ENCODE measurements around the gene PTK6. TPM values are rescaled to one million over a fixed set of nuclear protein-coding genes. Genes with fewer than 3 reads are reported as not detected.

PTK6 gene
- total RNA-seq, 2 donors from 2014 or later: 0.22 TPM; not detected in 1

GRCh38 chr20:63493563-63494020, 43.6 kb downstream of the PTK6 start:
- no peak for DNase-seq
- H3K27ac Mint-ChIP-seq: no peak overlapping the region
- Histone ChIP-seq H3K27me3 (ENCODE audit: control insufficient read depth, insufficient read depth, low read length, poor library complexity, severe bottlenecking) (peaks cover 39% of the 10 kb centered on the region), H3K9ac (ENCODE audit: extremely low read depth, low read length, poor library complexity, severe bottlenecking) (no peak overlapping the region), H3K4me1 (ENCODE audit: control insufficient read depth, insufficient read depth, low read length) (no peaks in the 10 kb centered on the region), H3K36me3 (ENCODE audit: control insufficient read depth, insufficient read depth, low read length) (no peaks in the 10 kb centered on the region), H3K27ac (ENCODE audit: low read depth, low read length) (no peak overlapping the region), H3K9me3 (ENCODE audit: control insufficient read depth, low read length) (no peaks in the 10 kb centered on the region), H3K4me3 (ENCODE audit: low read length) (no peak overlapping the region)
- H3K27me3 Mint-ChIP-seq (ENCODE audit: insufficient read depth): peaks cover 47% of the 10 kb centered on the region
- peaks cover 7% of the 10 kb centered on the region for H3K36me3 Mint-ChIP-seq (ENCODE audit: low read depth)
- 83 to 90% methylated on average over 4 to 13 of the region's 13 CpGs for WGBS, 2 experiments (ENCODE audit: insufficient coverage in 1 of 2, insufficient read length in 1 of 2)
- H3K4me3 Mint-ChIP-seq: no peak overlapping the region
- TF ChIP-seq CTCF (conservative IDR thresholded peaks at IDR 0.05): no peak
- H3K4me1 Mint-ChIP-seq: no peaks in the 10 kb centered on the region
- no peaks in the 10 kb centered on the region for H3K9me3 Mint-ChIP-seq

- Histone ChIP-seq H3K4me3 (ENCODE audit: low read length) (no peak overlapping the region), H3K36me3 (ENCODE audit: control insufficient read depth, insufficient read depth, low read length) (no peaks in the 10 kb centered on the region), H3K9me3 (ENCODE audit: control insufficient read depth, low read length) (no peaks in the 10 kb centered on the region), H3K9ac (ENCODE audit: extremely low read depth, low read length, poor library complexity, severe bottlenecking) (no peak overlapping the region), H3K27me3 (ENCODE audit: control insufficient read depth, insufficient read depth, low read length, poor library complexity, severe bottlenecking) (peaks cover 35% of the 10 kb centered on the region), H3K27ac (ENCODE audit: low read depth, low read length) (no peak overlapping the region), H3K4me1 (ENCODE audit: control insufficient read depth, insufficient read depth, low read length) (no peaks in the 10 kb centered on the region)
- 95 to 99% methylated on average over 14 of the region's 14 CpGs for WGBS, 2 experiments (ENCODE audit: insufficient coverage in 1 of 2, insufficient read length in 1 of 2)
- no peak for TF ChIP-seq CTCF (conservative IDR thresholded peaks at IDR 0.05)
- DNase-seq: no peak
- peaks cover 44% of the 10 kb centered on the region for H3K27me3 Mint-ChIP-seq (ENCODE audit: insufficient read depth)
- H3K36me3 Mint-ChIP-seq (ENCODE audit: low read depth): peaks cover 7% of the 10 kb centered on the region
- H3K9me3 Mint-ChIP-seq: no peaks in the 10 kb centered on the region
- H3K4me1 Mint-ChIP-seq: no peaks in the 10 kb centered on the region
- H3K4me3 Mint-ChIP-seq: no peak overlapping the region
- H3K27ac Mint-ChIP-seq: no peak overlapping the region
Measured at GRCh38 chr20:63492982-63493381, 44.2 kb downstream of the PTK6 start.

- Histone ChIP-seq H3K4me3 (ENCODE audit: low read length) (no peak overlapping the region), H3K9me3 (ENCODE audit: control insufficient read depth, low read length) (no peaks in the 10 kb centered on the region), H3K27me3 (ENCODE audit: control insufficient read depth, insufficient read depth, low read length, poor library complexity, severe bottlenecking) (peaks cover 34% of the 10 kb centered on the region), H3K4me1 (ENCODE audit: control insufficient read depth, insufficient read depth, low read length) (no peaks in the 10 kb centered on the region), H3K27ac (ENCODE audit: low read depth, low read length) (no peak overlapping the region), H3K9ac (ENCODE audit: extremely low read depth, low read length, poor library complexity, severe bottlenecking) (no peak overlapping the region), H3K36me3 (ENCODE audit: control insufficient read depth, insufficient read depth, low read length) (no peaks in the 10 kb centered on the region)
- Mint-ChIP-seq H3K27me3 (ENCODE audit: insufficient read depth) (peaks cover 43% of the 10 kb centered on the region), H3K36me3 (ENCODE audit: low read depth) (peaks cover 7% of the 10 kb centered on the region), H3K4me3 (no peak overlapping the region), H3K4me1 (no peaks in the 10 kb centered on the region), H3K9me3 (no peaks in the 10 kb centered on the region), H3K27ac (no peak overlapping the region)
- no peak for TF ChIP-seq CTCF (conservative IDR thresholded peaks at IDR 0.05)
- DNase-seq: no peak
- WGBS, 2 experiments (ENCODE audit: insufficient coverage in 1 of 2, insufficient read length in 1 of 2): 90 to 93% methylated on average over 2 of the region's 2 CpGs
Measured at GRCh38 chr20:63492518-63492917, 44.7 kb downstream of the PTK6 start.

Data from endodermal cell (in vitro differentiated cells).